ENCODE data around the gene A3GALT2.

A3GALT2 gene

DNA sequence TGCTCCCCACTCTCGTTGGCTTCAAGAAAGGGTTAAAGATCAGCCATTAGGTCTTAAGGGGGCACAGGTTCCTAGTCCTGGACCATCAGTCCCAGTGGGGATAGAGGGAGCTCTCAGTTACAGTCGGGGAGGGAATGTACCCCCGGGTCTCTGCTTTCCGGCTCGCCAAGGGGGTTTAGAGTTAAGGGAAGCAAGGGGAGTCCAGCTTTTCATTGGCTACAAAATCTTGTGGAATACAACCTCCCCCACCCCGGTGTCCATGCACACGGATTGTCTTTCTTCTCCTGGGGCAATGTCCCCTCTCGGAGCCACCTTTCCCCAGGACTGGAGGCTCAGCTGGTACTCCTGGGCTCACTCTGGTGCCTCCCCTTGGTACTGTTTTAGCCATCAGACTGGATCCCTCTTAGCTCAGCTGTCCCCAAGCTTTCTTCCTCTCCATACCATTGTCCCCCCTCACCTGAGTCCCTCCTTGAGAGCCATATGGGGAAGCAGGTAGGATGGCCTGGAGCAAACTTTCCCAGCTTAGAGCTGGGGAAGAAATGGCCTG lies at the start of gene A3GALT2:
Gene A3GALT2, minus strand, starts transcription at position 480 of the 547 bp plus-strand sequence. Its CDS starts 0 bp downstream, at position 480.
- no peak for DNase-seq (ENCODE audit: low read depth, low spot score)
- H3K27ac ChIP-seq, result no peak within 1 kb of the TSS

DNA sequence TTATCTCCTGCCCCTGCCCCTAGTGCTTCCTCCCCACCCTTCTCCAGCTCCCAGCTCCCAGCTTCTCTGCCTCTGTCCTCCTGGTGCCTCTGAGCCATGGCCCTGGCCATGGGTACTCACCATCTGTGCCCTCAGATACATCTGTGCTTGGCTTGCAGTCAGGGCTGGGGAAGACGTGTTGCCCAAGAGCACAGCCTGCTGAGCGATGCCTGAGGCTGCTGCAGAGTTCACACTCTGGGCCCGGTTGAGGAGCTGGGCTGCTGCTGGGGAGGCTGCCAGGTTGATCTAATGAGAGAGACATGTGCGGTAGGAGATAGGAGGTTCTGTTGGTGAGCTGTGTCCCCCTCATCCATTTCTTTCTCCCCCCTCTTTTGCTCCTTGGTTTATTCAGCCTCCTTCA lies 49.4 kb upstream of the A3GALT2 start:
- no peak for DNase-seq (ENCODE audit: low read depth, low spot score)
- no peak overlapping the region for H3K27ac ChIP-seq

GRCh38 chr1:33369764-33370163 lies 48.9 kb upstream of the A3GALT2 start:
- no peak for DNase-seq (ENCODE audit: low read depth, low spot score)

GRCh38 chr1:33369081-33369480 lies 48.2 kb upstream of the A3GALT2 start:
- no peak for DNase-seq (ENCODE audit: low read depth, low spot score)
- no peak overlapping the region for H3K27ac ChIP-seq

More at GRCh38 chr1:33369764-33370163, 48.9 kb upstream of the A3GALT2 start:
- H3K27ac ChIP-seq, result no peak overlapping the region

DNA sequence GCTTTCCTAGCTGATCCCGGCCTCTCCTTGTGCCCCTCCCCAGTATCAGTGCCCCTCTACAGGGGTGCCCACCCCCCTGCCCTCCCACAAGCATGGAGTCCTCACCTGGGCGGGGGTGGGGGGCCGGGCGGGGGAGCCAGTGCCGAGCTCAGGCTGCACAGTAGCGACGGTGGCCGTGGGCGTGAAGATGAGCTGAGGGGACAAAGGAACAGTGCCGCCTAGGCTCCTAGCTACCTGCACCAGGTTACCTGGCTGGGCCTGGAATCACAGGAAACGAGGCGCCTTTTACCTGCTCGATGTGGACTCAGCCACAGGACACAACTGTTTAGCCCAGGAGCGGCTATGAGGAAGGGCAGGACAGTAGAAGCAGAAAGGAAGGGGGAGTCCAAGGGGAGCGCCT lies 47.5 kb upstream of the A3GALT2 start:
- DNase-seq (ENCODE audit: low read depth, low spot score), result no peak
- H3K27ac ChIP-seq, result no peak overlapping the region

DNA sequence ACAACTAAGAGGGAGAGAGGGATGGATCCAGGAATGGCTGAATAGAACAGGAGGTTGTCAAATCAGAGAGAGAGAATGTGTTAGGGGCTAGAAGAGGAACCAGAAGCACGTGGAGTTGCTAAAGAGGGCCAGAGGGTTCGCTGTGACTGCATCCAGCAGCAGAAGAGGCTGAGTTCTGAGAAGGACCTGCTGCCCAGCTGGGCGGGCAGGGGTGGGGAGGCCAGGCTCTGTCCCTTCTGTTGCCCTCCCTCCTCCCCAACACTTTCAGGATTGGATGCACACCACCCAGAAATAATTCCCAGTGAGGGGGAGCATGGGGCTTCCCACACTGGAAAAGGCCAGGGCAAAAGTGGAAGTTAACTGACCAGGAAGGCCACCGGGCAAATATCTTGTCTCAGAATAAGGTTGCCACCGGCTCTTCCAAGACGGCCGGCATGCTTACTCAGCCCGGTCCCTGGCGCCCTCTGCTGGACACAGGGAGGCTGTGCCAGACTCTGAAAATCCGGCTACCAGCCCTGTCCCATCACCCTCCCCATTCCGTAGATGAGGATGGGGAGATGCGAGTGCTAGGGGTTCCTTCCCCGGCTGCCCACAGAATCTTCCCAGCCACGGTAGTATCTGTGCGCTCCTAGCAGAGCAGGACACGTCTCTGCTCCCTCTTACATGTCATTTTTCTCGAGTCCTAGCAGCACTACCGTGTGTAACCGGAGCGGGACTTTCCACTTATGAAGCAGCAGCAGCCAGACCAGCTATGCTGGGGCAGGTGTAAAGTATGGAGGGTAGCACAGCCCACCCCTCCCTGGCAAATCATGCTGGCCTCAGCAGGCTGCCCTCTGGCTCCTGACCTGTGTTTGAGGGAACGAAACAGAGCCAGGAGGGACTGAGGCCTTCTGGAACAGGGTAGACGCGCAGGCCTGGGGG lies 46.8 kb upstream of the A3GALT2 start:
- DNase-seq (ENCODE audit: low read depth, low spot score), result no peak
- H3K27ac ChIP-seq, result no peak overlapping the region

DNA sequence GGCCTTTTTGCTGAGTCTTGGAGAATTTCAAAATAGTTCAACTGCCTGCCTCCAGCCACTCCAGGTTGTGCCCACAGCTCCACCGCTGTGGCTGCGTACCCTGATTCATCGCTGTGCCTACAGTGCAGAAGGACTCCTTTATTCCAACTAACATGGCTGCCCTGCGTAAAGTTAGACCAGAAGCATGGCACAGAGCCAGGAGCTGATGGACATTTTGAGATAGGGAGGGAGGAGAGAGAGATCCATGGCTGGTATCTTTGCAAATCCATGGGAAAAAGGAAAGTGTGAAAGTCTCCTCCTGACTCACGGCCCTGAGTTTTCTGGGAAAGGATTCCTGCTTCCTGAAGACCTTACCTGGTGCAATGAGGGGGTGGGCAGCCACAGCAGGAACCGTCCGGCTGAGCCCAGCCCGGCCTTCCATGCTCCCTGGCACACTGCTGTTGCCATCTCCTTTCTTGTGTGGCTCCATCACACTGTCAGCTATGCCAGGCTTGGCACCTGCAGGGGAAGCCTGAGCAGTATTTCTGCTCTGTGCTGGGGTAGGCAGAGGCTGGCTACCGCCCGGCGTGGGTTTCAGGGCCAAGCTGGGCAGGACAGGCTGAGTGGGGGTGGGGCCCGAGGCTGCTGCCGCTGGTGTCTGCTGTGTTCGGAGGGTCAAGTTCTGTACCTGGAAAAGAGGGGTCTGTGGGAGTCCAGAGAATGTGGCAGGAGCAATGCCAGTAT lies 46.0 kb upstream of the A3GALT2 start:
- no peak for DNase-seq (ENCODE audit: low read depth, low spot score)

GRCh38 chr1:33365560-33365997 lies 44.7 kb upstream of the A3GALT2 start:
- no peak for DNase-seq (ENCODE audit: low read depth, low spot score)
- no peak overlapping the region for H3K27ac ChIP-seq

More for the DNA sequence above, 46.0 kb upstream of the A3GALT2 start:
- H3K27ac ChIP-seq, result no peak overlapping the region

- H3K27ac ChIP-seq, result no peak overlapping the region
- DNase-seq (ENCODE audit: low read depth, low spot score), result no peak
Observed at GRCh38 chr1:33364565-33364918, 43.6 kb upstream of the A3GALT2 start.

DNA sequence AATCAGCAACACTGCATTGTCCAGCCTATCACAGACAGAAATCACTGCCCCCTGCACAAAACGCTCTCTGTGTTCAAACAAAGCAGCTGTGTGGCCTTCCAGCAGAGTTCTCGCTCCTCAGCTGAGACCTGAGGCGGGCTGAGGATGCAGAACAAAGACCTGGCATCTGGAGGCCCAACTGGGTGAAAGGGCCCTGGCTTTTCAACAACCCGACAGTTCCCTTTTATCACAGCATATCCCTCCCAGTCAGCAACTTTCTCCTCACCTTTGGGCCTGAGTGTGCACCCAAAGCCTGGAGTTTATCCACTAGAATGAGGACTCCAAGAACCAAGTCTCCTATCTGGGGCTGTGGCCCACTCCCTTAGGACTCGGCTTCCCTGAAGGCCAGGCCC lies 42.6 kb upstream of the A3GALT2 start:
- H3K27ac ChIP-seq, result no peak overlapping the region
- DNase-seq (ENCODE audit: low read depth, low spot score), result no peak

DNA sequence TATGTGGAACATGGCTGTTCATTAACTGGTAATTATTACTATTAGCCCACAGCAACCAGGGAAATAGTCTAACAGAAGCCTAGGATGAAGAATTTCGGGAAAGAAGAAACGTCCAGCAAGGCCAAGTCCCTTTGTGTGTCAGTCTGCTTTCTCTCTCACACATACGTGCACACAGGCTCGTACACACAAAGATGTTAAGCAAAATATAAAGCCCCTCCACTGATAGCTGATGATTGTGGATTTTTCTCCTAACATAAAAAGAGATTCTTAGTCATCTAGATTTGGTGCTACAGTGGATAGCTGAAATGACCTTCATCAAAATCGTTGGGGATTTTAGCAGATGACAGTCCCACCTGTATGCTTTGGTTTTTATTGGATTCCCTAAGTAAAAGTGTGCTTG lies 42.1 kb upstream of the A3GALT2 start:
- H3K27ac ChIP-seq, result no peak overlapping the region
- no peak for DNase-seq (ENCODE audit: low read depth, low spot score)

- DNase-seq (ENCODE audit: low read depth, low spot score), result no peak
- H3K27ac ChIP-seq, result no peak overlapping the region
Observed at GRCh38 chr1:33361532-33362235, 40.8 kb upstream of the A3GALT2 start.

DNA sequence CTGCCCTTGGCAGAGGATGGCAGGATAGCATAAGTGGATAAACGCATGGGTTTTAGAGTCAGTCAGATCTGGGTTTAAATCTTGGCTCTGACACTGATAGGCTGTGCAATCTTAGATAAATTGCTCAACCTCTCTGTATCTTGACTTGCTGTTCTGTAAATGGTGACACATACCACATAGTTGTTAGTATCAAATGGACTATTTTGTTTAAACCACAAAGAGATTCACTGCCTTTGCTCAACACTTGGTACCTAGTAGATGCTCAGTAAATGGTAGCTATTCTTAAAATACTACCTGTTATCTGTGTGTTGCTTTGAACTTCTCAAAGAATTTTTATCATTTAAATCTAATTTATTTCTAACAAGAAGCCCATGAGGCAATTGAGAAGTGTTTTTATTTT lies 39.5 kb upstream of the A3GALT2 start:
- DNase-seq (ENCODE audit: low read depth, low spot score), result no peak
- no peak overlapping the region for H3K27ac ChIP-seq

GRCh38 chr1:33359931-33360330 lies 39.0 kb upstream of the A3GALT2 start:
- H3K27ac ChIP-seq, result no peak overlapping the region
- DNase-seq (ENCODE audit: low read depth, low spot score), result no peak

- no peak for DNase-seq (ENCODE audit: low read depth, low spot score)
- H3K27ac ChIP-seq, result peak overlapping the region; percentile 14
Observed at GRCh38 chr1:33358795-33359503, 38.1 kb upstream of the A3GALT2 start.

DNA sequence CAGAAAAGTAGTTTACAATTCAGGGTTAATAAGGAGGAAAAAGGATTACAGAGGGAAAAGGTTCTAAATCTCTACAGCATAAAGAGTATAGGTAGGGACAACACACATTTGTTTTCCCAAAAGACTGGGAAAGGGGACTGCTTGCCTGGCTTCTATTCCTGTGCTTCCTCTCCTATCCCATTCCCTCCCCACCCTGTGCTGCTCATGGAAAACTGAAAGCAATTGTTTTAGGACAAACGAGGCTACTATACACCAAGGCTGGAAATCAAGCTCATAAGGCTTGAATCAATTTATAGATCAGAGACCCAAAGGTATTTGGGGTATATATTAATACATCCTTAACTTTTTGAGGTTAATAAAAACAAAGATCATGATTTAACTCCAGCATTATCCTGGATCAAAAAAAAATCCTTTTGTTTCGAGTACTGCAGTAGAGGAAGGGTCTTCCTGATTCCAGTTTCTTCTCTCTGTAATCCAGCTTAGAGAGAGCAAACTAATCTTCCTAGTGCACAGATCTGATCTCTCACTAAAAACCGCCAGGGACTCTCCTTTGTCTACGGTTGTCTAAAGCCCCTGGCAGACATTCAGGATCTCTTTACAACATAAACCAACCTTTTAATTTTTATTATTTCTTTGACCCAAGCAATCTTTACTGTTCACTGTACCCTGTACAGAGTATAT lies 37.4 kb upstream of the A3GALT2 start:
- peak overlapping the region; percentile 14 for H3K27ac ChIP-seq
- DNase-seq (ENCODE audit: low read depth, low spot score), result no peak

GRCh38 chr1:33357099-33357498 lies 36.2 kb upstream of the A3GALT2 start:
- DNase-seq (ENCODE audit: low read depth, low spot score), result no peak

DNA sequence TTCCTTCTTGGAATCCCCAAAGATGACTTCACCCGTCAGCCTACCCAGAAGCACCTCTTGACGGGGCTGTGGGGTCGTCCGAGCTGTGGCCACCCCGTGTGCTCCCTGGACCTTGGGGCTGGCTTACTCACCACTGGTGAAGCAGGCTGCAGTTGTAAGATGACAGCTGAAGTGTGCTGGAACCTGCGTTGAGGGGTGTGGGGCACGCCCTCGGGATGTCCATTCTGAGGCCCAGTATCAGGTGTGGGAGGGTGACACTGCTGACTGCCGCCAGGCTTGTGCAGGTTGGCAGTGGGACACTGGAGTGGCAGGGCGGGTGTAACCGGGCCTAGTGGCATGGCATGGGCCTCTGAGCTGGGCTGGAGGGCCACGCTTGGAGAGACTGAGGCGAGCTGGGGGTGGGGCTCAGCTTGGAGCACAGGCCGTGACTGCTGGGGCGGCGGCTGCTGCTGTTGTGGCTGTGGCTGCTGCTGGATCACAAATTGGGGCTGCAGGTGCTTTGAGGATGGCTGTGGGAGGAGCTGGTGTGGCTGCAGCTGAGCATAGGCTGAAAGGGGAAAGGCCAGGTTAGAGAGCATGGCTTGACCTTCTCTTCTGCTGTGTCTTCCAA lies 33.9 kb upstream of the A3GALT2 start:
- H3K27ac ChIP-seq, result no peak overlapping the region
- no peak for DNase-seq (ENCODE audit: low read depth, low spot score)

More at GRCh38 chr1:33357099-33357498, 36.2 kb upstream of the A3GALT2 start:
- H3K27ac ChIP-seq, result no peak overlapping the region

GRCh38 chr1:33353531-33353930 lies 32.6 kb upstream of the A3GALT2 start:
- no peak overlapping the region for H3K27ac ChIP-seq
- DNase-seq (ENCODE audit: low read depth, low spot score), result no peak

All from epithelial cell of prostate (primary cell).